H9 (cell line): ENCODE measurements around the gene RHBDF1. TPM values are rescaled to one million over a fixed set of nuclear protein-coding genes. Genes with fewer than 3 reads are reported as not detected.
A peak's percentile ranks its signal among the peaks of the same experiment; 100 is the strongest.

Experiments used
- DNase-seq: peaks from one replicate; pipeline ENCODE4 v3.0.0-alpha.2; 2017
- H2AFZ ChIP-seq: one replicate; pipeline ENCODE4 v1.6.1; 2013; ENCODE audit warnings: mild to moderate bottlenecking, low read length, control low read depth, moderate library complexity
- H2AK5ac ChIP-seq: 2 replicates; pipeline ENCODE4 v1.6.1; 2013; ENCODE audit warnings: low read length, control low read depth, mixed read lengths; ENCODE audit not compliant: insufficient read length
- H2BK120ac ChIP-seq: one replicate; pipeline ENCODE4 v1.6.1; 2013; ENCODE audit warnings: low read depth, mild to moderate bottlenecking, low read length, control low read depth, inconsistent platforms; ENCODE audit not compliant: poor library complexity, severe bottlenecking
- H2BK12ac ChIP-seq: 2 replicates; pipeline ENCODE4 v1.6.1; 2013; ENCODE audit warnings: low read length, control low read depth, mixed read lengths, low read depth; ENCODE audit not compliant: insufficient read length
- H2BK15ac ChIP-seq: 2 replicates; pipeline ENCODE4 v1.6.1; 2013; ENCODE audit warnings: low read depth, low read length, control low read depth
- H2BK20ac ChIP-seq: one replicate; pipeline ENCODE4 v1.6.1; 2013; ENCODE audit warnings: low read depth, mild to moderate bottlenecking, low read length, control low read depth, inconsistent platforms; ENCODE audit not compliant: poor library complexity, severe bottlenecking
- H2BK5ac ChIP-seq: 2 replicates; pipeline ENCODE4 v1.6.1; 2013; ENCODE audit warnings: low read length, control low read depth, mixed read lengths; ENCODE audit not compliant: insufficient read length
- H3K14ac ChIP-seq: 2 replicates; pipeline ENCODE4 v1.6.1; 2013; ENCODE audit warnings: low read length, control low read depth; ENCODE audit not compliant: insufficient read depth
- H3K18ac ChIP-seq: 2 replicates; pipeline ENCODE4 v1.6.1; 2013; ENCODE audit warnings: low read depth, mild to moderate bottlenecking, mixed read lengths, low read length, control low read depth; ENCODE audit not compliant: insufficient read length
- H3K23ac ChIP-seq: 2 replicates; pipeline ENCODE4 v1.6.1; 2013; ENCODE audit warnings: low read length, control low read depth, mixed read lengths, low read depth; ENCODE audit not compliant: insufficient read length
- H3K23me2 ChIP-seq: 2 replicates; pipeline ENCODE4 v1.6.1; 2013; ENCODE audit warnings: low read depth, mild to moderate bottlenecking, mixed read lengths, low read length, control low read depth; ENCODE audit not compliant: insufficient read length, poor library complexity, severe bottlenecking
- H3K27ac ChIP-seq: 2 replicates; pipeline ENCODE4 v1.5.1; 2013; ENCODE audit warnings: low read length, control low read depth, mixed read lengths, low read depth; ENCODE audit not compliant: insufficient read length
- H3K27me3 ChIP-seq: 2 replicates; pipeline ENCODE4 v1.6.1; 2013; ENCODE audit warnings: low read length, control low read depth, inconsistent platforms; ENCODE audit not compliant: insufficient read depth
- H3K4ac ChIP-seq: 2 replicates; pipeline ENCODE4 v1.6.1; 2013; ENCODE audit warnings: low read depth, mild to moderate bottlenecking, control low read depth, inconsistent platforms, low read length, moderate library complexity
- H3K4me1 ChIP-seq: 2 replicates; pipeline ENCODE4 v1.6.1; 2013; ENCODE audit warnings: low read length, control low read depth, inconsistent platforms; ENCODE audit not compliant: insufficient read depth
- H3K4me2 ChIP-seq: 2 replicates; pipeline ENCODE4 v1.6.1; 2013; ENCODE audit warnings: low read length, control low read depth, mixed read lengths; ENCODE audit not compliant: insufficient read length, insufficient read depth
- H3K56ac ChIP-seq: 2 replicates; pipeline ENCODE4 v1.6.1; 2013; ENCODE audit warnings: low read depth, mild to moderate bottlenecking, mixed read lengths, low read length, control low read depth; ENCODE audit not compliant: insufficient read length
- H3K79me1 ChIP-seq: 2 replicates; pipeline ENCODE4 v1.6.1; 2013; ENCODE audit warnings: low read depth, mild to moderate bottlenecking, moderate library complexity, low read length, control low read depth, inconsistent platforms; ENCODE audit not compliant: insufficient read depth, poor library complexity, severe bottlenecking
- H3K79me2 ChIP-seq: 2 replicates; pipeline ENCODE4 v1.6.1; 2013; ENCODE audit warnings: low read length, control low read depth, inconsistent platforms; ENCODE audit not compliant: insufficient read depth
- H3K9ac ChIP-seq: 2 replicates; pipeline ENCODE4 v1.6.1; 2013; ENCODE audit warnings: low read length, control low read depth, mixed read lengths; ENCODE audit not compliant: insufficient read length; ENCODE audit errors: extremely low read depth
- H3K9me3 ChIP-seq: one replicate; pipeline ENCODE4 v1.6.1; 2013; ENCODE audit warnings: low read depth, low read length, inconsistent platforms; ENCODE audit not compliant: control insufficient read depth
- H3T11ph ChIP-seq: one replicate; pipeline ENCODE4 v1.6.1; 2013; ENCODE audit warnings: mild to moderate bottlenecking, low read length, control low read depth, inconsistent platforms
- H4K20me1 ChIP-seq: one replicate; pipeline ENCODE4 v1.6.1; 2013; ENCODE audit not compliant: control insufficient read depth, insufficient read length, insufficient read depth
- H4K5ac ChIP-seq: 2 replicates; pipeline ENCODE4 v1.6.1; 2013; ENCODE audit warnings: low read depth, mild to moderate bottlenecking, mixed read lengths, low read length, control low read depth; ENCODE audit not compliant: insufficient read length
- H4K8ac ChIP-seq: replicated peaks from 2 replicates; pipeline ENCODE4 v1.6.1; 2013; ENCODE audit warnings: low read length, control low read depth, mixed read lengths, low read depth; ENCODE audit not compliant: insufficient read length
- H4K91ac ChIP-seq: 2 replicates; pipeline ENCODE4 v1.6.1; 2013; ENCODE audit warnings: low read depth, mild to moderate bottlenecking, moderate library complexity, mixed read lengths, low read length, control low read depth; ENCODE audit not compliant: insufficient read length
- H3K27ac Mint-ChIP-seq, 3 experiments: 2 replicates in 2 of 3; 3 replicates in 1 of 3; pipeline ENCODE4 v1.8.0; 2020 to 2021; ENCODE audit warnings: mixed read lengths in 3 of 3, mild to moderate bottlenecking in 1 of 3, moderate library complexity in 1 of 3
- H3K27me3 Mint-ChIP-seq: 2 replicates; pipeline ENCODE4 v1.8.0; 2021; ENCODE audit warnings: low read depth, mild to moderate bottlenecking, moderate library complexity, mixed read lengths
- H3K36me3 Mint-ChIP-seq, 3 experiments: 2 replicates in 2 of 3; 3 replicates in 1 of 3; pipeline ENCODE4 v1.8.0; 2020 to 2021; ENCODE audit warnings: low read depth in 3 of 3, mixed read lengths in 3 of 3; ENCODE audit not compliant: insufficient read depth in 1 of 3
- H3K4me1 Mint-ChIP-seq, 2 experiments: 2 replicates each; pipeline ENCODE4 v1.8.0; 2020; ENCODE audit warnings: mixed read lengths in 2 of 2
- H3K4me3 Mint-ChIP-seq, 2 experiments: 2 replicates in 1 of 2; 3 replicates in 1 of 2; pipeline ENCODE4 v1.8.0; 2020 to 2021; ENCODE audit warnings: mild to moderate bottlenecking in 2 of 2, mixed read lengths in 2 of 2, moderate library complexity in 1 of 2
- H3K9me3 Mint-ChIP-seq, 2 experiments: 2 replicates in 1 of 2; 3 replicates in 1 of 2; pipeline ENCODE4 v1.8.0; 2020; ENCODE audit warnings: mild to moderate bottlenecking in 2 of 2, mixed read lengths in 2 of 2, moderate library complexity in 1 of 2
- WGBS: extraction: QIAGEN DNeasy Blood & Tissue Kit; methylation state at CpG from one replicate; pipeline ENCODE4 v1.1.7; 2013; ENCODE audit warnings: missing lambda C conversion rate, low lambda C conversion rate, mixed read lengths; ENCODE audit not compliant: insufficient read length; ENCODE audit errors: extremely low coverage; 5-methylcytosine and 5-hydroxymethylcytosine counted together
- total RNA-seq: library from RNA; stranded (reverse); gene quantifications from 2 replicates; pipeline ENCODE4 v1.2.1, GENCODE V29; 2021
- TF ChIP-seq, protein P1 (sequence below): fragments of 200-600 bp; sonication (generic); conservative IDR thresholded peaks from 3 replicates; pipeline ENCODE4 v1.8.0; 2021; ENCODE audit warnings: antibody characterized with exemption, mild to moderate bottlenecking

Gene RHBDF1
- total RNA-seq, 1 experiment from 2014 or later = 34.6 TPM

DNA sequence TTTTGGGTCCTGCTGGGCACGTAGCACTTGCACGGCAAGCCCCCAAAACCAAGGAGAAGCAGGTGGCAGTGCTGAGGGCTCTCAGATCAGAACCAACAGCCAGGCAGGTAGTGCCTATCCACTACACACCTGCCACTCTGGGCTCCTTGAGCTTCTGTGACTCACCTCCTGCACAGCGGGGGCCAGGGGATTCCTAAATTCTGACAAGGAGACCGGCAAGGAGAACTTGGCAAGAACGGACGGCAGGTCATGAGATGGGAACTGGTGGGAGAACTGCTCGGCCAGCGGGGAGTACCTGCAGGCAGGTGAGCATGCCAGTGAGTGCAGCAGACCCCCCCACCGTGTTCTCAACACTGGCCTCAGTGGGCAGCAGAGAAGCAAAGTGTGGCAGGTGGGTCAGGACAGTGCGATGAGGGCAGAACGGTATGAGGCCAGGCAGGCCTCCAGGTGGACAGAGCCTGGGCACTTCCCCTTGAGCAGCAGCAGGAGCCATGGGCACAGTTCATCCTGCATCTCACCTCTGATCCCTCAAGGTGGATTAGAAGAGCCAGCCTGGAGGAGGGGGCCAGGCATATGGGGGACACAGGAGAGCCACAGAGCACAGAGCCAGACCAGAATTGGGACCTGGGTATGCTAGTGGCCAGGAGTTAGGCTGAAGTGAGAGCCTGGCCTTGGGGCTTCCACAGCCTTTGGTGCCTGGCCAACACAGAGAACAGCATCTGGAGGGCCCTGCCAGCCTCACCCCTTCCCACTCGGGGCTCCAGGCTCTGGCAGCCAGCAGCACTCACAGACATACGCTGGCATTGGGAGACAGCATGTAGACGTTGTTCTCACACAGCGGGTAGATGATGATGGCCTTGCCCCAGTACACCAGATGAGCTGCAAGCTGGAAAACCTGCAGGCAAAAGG lies 20.3 kb upstream of the RHBDF1 start:
- H2BK20ac ChIP-seq = no peak overlapping the region
- no peak overlapping the region for H2BK5ac ChIP-seq
- peaks cover 0 to 34% (median 19%) of the 10 kb centered on the region in 3 experiments for H3K36me3 Mint-ChIP-seq
- H2AFZ ChIP-seq = no peak overlapping the region
- H3K4me2 ChIP-seq = no peak overlapping the region
- H3K27me3 ChIP-seq = no peaks in the 10 kb centered on the region
- H3K14ac ChIP-seq = no peak overlapping the region
- no peaks in the 10 kb centered on the region for H3K79me2 ChIP-seq
- peak overlapping the region in 2 of 3 experiments; percentile 49 to 79; a peak in 4 of 7 replicates for H3K27ac Mint-ChIP-seq
- no peak overlapping the region for H3K4me3 Mint-ChIP-seq
- TF ChIP-seq, protein P1, sequence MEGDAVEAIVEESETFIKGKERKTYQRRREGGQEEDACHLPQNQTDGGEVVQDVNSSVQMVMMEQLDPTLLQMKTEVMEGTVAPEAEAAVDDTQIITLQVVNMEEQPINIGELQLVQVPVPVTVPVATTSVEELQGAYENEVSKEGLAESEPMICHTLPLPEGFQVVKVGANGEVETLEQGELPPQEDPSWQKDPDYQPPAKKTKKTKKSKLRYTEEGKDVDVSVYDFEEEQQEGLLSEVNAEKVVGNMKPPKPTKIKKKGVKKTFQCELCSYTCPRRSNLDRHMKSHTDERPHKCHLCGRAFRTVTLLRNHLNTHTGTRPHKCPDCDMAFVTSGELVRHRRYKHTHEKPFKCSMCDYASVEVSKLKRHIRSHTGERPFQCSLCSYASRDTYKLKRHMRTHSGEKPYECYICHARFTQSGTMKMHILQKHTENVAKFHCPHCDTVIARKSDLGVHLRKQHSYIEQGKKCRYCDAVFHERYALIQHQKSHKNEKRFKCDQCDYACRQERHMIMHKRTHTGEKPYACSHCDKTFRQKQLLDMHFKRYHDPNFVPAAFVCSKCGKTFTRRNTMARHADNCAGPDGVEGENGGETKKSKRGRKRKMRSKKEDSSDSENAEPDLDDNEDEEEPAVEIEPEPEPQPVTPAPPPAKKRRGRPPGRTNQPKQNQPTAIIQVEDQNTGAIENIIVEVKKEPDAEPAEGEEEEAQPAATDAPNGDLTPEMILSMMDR = no peak
- no peak overlapping the region for H3T11ph ChIP-seq
- no peaks in the 10 kb centered on the region for H3K27me3 Mint-ChIP-seq
- H3K4me1 Mint-ChIP-seq = peaks cover 0 to 2% of the 10 kb centered on the region in 2 experiments; a peak in 1 of 4 replicates
- no CpG with 5 or more reads among the region's 15 CpGs for WGBS
- H4K91ac ChIP-seq = no peak overlapping the region
- no peak overlapping the region for H3K56ac ChIP-seq
- H3K27ac ChIP-seq = no peak overlapping the region
- H4K20me1 ChIP-seq = no peaks in the 10 kb centered on the region
- no peaks in the 10 kb centered on the region for H3K79me1 ChIP-seq
- H3K23ac ChIP-seq = no peak overlapping the region
- H2BK120ac ChIP-seq = no peak overlapping the region
- no peak overlapping the region for H3K18ac ChIP-seq
- H3K4ac ChIP-seq = no peak overlapping the region
- H4K5ac ChIP-seq = no peak overlapping the region
- DNase-seq = no peak
- no peak overlapping the region for H2BK15ac ChIP-seq
- H3K9me3 ChIP-seq = no peaks in the 10 kb centered on the region
- H3K23me2 ChIP-seq = no peaks in the 10 kb centered on the region
- no peak overlapping the region for H4K8ac ChIP-seq
- no peak overlapping the region for H2BK12ac ChIP-seq
- H3K9ac ChIP-seq = no peak overlapping the region
- no peaks in the 10 kb centered on the region for H3K4me1 ChIP-seq
- no peak overlapping the region for H2AK5ac ChIP-seq
- H3K9me3 Mint-ChIP-seq = no peaks in the 10 kb centered on the region; a peak in 1 of 5 replicates
